Measurements from ENCODE around the gene COPA. TPM values are rescaled to one million over a fixed set of nuclear protein-coding genes. Genes with fewer than 3 reads are reported as not detected.

The COPA gene
- total and polyA plus RNA-seq, 2 donors (not counting 3 experiments of a cell fraction or from before 2014, with no cell fraction given) = 127 to 185 TPM

DNA sequence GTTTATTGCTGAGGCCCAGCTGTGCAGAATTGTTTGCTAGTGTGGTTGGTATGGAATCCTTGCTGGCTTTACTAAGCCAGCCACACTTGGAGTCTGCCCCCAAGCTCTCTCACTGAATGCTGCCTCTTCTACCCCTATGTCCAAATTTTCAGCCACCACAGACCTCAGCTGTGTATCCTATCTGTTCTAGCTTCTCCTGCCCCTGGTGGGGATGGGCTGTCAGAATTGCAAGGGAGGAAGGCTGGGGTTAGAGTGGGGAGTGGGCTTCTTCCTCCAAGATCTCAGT lies 28.2 kb upstream of the COPA start:
- H3K9me1 ChIP-seq (replicated peaks; ENCODE audit: control insufficient read depth, extremely low read depth, insufficient read depth, low read length) = no peaks in the 10 kb centered on the region
- H3K36me3 ChIP-seq (ENCODE audit: control insufficient read depth in 2 of 2, extremely low read depth in 1 of 2, insufficient read depth in 2 of 2, low read length in 2 of 2) = no peaks in the 10 kb centered on the region
- dilution Hi-C loops (cut with MboI; ENCODE audit: extremely low pct_ligation_motif_present, low sequenced_read_pairs) (no loop called here), intact Hi-C loops (cut with micrococcal nuclease) (no loop called here)
- H3K9ac ChIP-seq (replicated peaks; ENCODE audit: extremely low read depth, insufficient read depth, low read length) = no peak overlapping the region
- H3K4me2 ChIP-seq (ENCODE audit: insufficient read depth, low read length) = no peak overlapping the region
- H4K20me1 ChIP-seq (replicated peaks; ENCODE audit: control insufficient read depth, extremely low read depth, insufficient read depth, low read length) = no peaks in the 10 kb centered on the region
- no peaks in the 10 kb centered on the region for H3K9me3 ChIP-seq (replicated peaks; ENCODE audit: control insufficient read depth, insufficient read depth, low read length)
- no peak overlapping the region for H3K27ac ChIP-seq (ENCODE audit: insufficient read depth, low read depth, low read length)
- no TSS peak for BruUV-seq (replicated peaks)
- H3K4me3 ChIP-seq (replicated peaks in 1 of 3; ENCODE audit: insufficient read depth in 1 of 3, low read depth in 1 of 3, low read length in 3 of 3) = no peak overlapping the region
- CTCF ChIA-PET = interaction anchor here (1.1 to 1.4 kb wide), 3 partner anchors 8 to 178 kb away, joined by 3 to 6 read pairs (median 3); no protein-coding TSS in a partner anchor
- no peak for TF ChIP-seq EZH2 (IDR thresholded peaks at IDR 0.05; ENCODE audit: borderline replicate concordance, low read depth, low read length, severe bottlenecking)
- TF ChIP-seq POLR2AphosphoS5 (IDR thresholded peaks at IDR 0.05; ENCODE audit: insufficient read depth, low read depth, low read length) = no peak
- no peak for TF ChIP-seq MYC (IDR thresholded peaks at IDR 0.05; ENCODE audit: low read depth, low read length)
- TF ChIP-seq, protein P1, sequence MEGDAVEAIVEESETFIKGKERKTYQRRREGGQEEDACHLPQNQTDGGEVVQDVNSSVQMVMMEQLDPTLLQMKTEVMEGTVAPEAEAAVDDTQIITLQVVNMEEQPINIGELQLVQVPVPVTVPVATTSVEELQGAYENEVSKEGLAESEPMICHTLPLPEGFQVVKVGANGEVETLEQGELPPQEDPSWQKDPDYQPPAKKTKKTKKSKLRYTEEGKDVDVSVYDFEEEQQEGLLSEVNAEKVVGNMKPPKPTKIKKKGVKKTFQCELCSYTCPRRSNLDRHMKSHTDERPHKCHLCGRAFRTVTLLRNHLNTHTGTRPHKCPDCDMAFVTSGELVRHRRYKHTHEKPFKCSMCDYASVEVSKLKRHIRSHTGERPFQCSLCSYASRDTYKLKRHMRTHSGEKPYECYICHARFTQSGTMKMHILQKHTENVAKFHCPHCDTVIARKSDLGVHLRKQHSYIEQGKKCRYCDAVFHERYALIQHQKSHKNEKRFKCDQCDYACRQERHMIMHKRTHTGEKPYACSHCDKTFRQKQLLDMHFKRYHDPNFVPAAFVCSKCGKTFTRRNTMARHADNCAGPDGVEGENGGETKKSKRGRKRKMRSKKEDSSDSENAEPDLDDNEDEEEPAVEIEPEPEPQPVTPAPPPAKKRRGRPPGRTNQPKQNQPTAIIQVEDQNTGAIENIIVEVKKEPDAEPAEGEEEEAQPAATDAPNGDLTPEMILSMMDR (IDR thresholded peaks at IDR 0.05; ENCODE audit: extremely low read depth in 1 of 2, insufficient read depth in 1 of 2, low read depth in 1 of 2, low read length in 2 of 2) = no peak
- no peak for TF ChIP-seq GATA2 (IDR thresholded peaks at IDR 0.05; ENCODE audit: insufficient read depth, insufficient read length, low read depth, low read length)
- no peak for TF ChIP-seq FOS (IDR thresholded peaks at IDR 0.05; ENCODE audit: borderline replicate concordance, insufficient read depth, low read length)
- no peak for TF ChIP-seq POLR2A (IDR thresholded peaks at IDR 0.05; ENCODE audit: low read depth, low read length)
- TF ChIP-seq JUN (IDR thresholded peaks at IDR 0.05; ENCODE audit: borderline replicate concordance, insufficient read depth, insufficient read length, low read depth) = no peak
- TF ChIP-seq, protein P2, sequence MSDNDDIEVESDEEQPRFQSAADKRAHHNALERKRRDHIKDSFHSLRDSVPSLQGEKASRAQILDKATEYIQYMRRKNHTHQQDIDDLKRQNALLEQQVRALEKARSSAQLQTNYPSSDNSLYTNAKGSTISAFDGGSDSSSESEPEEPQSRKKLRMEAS (IDR thresholded peaks at IDR 0.05; ENCODE audit: insufficient read depth, insufficient read length) = no peak
- H3K27me3 ChIP-seq (ENCODE audit: control insufficient read depth in 2 of 2, insufficient read depth in 2 of 2, low read length in 2 of 2) = peaks cover 7 to 20% of the 10 kb centered on the region in 2 experiments
- FAIRE-seq = no peak
- H3K79me2 ChIP-seq (ENCODE audit: control insufficient read depth, insufficient read depth, low read length) = no peaks in the 10 kb centered on the region
- no peak for DNase-seq (ENCODE audit: low read depth, low spot score)
- H2AFZ ChIP-seq (ENCODE audit: low read depth, low read length) = no peak overlapping the region
- H3K4me1 ChIP-seq (ENCODE audit: control insufficient read depth, extremely low read depth, insufficient read depth, low read length) = no peaks in the 10 kb centered on the region
- POLR2A ChIA-PET = no interaction called here

All from endothelial cell of umbilical vein (primary cell).